ENCODE data around the gene FAM124A. TPM values are rescaled to one million over a fixed set of nuclear protein-coding genes. Genes with fewer than 3 reads are reported as not detected.

Gene FAM124A
- total and polyA plus RNA-seq, 2 of the 8 experiments (the other 6 are each of a cell fraction or from before 2014, with no cell fraction given), result 40.7 to 49.9 TPM

DNA sequence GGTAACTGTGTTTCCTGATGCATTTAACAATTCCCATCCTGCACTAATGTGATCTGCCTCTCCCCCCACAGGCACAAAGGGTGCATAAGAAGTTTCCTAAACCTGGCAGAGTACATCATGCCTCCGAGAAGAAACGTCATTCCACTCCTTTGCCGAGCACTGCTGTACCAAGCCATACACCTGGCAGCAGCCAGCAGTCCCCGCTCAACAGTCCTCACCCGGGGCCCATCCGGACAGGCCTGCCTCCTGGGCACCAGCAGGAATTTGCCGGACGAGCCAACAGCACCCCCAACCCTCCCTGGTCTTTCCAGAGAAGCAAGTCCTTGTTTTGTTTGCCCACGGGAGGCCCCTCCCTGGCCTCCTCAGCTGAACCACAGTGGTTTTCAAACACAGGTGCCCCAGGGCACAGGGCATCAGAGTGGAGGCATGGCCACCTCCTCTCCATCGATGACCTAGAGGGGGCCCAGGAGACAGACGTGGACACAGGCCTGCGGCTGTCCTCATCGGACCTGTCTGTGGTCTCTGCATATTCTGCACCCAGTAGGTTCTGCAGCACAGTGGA lies 58.3 kb downstream of the FAM124A start:
- CTCF ChIA-PET (ENCODE audit: partially characterized antibody), result interaction anchor here (1.0 to 1.7 kb wide), 5 partner anchors 12 to 196 kb away, joined by 3 to 6 read pairs (median 3); no protein-coding TSS in a partner anchor
- TF ChIP-seq RAD21 (IDR thresholded peaks at IDR 0.05 in 1 of 2, conservative IDR thresholded peaks at IDR 0.05 in 1 of 2; ENCODE audit: low read depth in 2 of 2, low read length in 2 of 2) (no peak), SRF (IDR thresholded peaks at IDR 0.05; ENCODE audit: low read depth, low read length) (no peak), ZNF274 (IDR thresholded peaks at IDR 0.05; ENCODE audit: borderline replicate concordance, extremely low read depth, low read length) (no peak), KDM4A (IDR thresholded peaks at IDR 0.05; ENCODE audit: low read depth, low read length, severe bottlenecking) (no peak), SIRT6 (IDR thresholded peaks at IDR 0.05; ENCODE audit: low read length) (no peak), HDAC2 (IDR thresholded peaks at IDR 0.05; ENCODE audit: borderline replicate concordance in 1 of 2, low read depth in 2 of 2, low read length in 2 of 2) (no peak), POLR2A (IDR thresholded peaks at IDR 0.05; ENCODE audit: control extremely low read depth in 1 of 2, low read depth in 2 of 2, low read length in 2 of 2) (no peak), PHF8 (conservative IDR thresholded peaks at IDR 0.05; ENCODE audit: low read depth, low read length) (no peak), SAP30 (IDR thresholded peaks at IDR 0.05; ENCODE audit: insufficient read depth, insufficient replicate concordance, low read length) (no peak), SP1 (IDR thresholded peaks at IDR 0.05; ENCODE audit: low read depth, low read length) (no peak), EGR1 (IDR thresholded peaks at IDR 0.05; ENCODE audit: borderline replicate concordance, low read depth, low read length) (no peak)
- TF ChIP-seq, protein P1, sequence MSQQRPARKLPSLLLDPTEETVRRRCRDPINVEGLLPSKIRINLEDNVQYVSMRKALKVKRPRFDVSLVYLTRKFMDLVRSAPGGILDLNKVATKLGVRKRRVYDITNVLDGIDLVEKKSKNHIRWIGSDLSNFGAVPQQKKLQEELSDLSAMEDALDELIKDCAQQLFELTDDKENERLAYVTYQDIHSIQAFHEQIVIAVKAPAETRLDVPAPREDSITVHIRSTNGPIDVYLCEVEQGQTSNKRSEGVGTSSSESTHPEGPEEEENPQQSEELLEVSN (IDR thresholded peaks at IDR 0.05), result no peak

More for the DNA sequence above, 58.3 kb downstream of the FAM124A start:
- no peaks in the 10 kb centered on the region for H3K79me2 ChIP-seq (ENCODE audit: control insufficient read depth in 1 of 2, insufficient read depth in 2 of 2, low read length in 2 of 2)
- H4K20me1 ChIP-seq (replicated peaks in 1 of 2; ENCODE audit: control insufficient read depth in 1 of 2, insufficient read depth in 2 of 2, low read length in 2 of 2), result peaks cover 0 to 1% of the 10 kb centered on the region in 2 experiments
- H3K4me2 ChIP-seq (ENCODE audit: insufficient read depth in 1 of 2, low read depth in 2 of 2, low read length in 2 of 2), result no peak overlapping the region
- no peak overlapping the region for H2BK15ac ChIP-seq (ENCODE audit: low read length)
- H3K18ac ChIP-seq (ENCODE audit: extremely low read depth, low read length), result 0 out of 2 replicates have a peak overlapping the region, but pooled peaks have one; percentile 6
- H2BK20ac ChIP-seq (ENCODE audit: low read length), result no peak overlapping the region
- H3K27me3 ChIP-seq (replicated peaks in 1 of 4; ENCODE audit: control insufficient read depth in 3 of 4, extremely low read depth in 1 of 4, insufficient read depth in 3 of 4, low read length in 3 of 4), result no peaks in the 10 kb centered on the region
- no peak overlapping the region for H3K4me3 ChIP-seq (ENCODE audit: extremely low read depth in 1 of 4, insufficient read depth in 2 of 4, low read depth in 3 of 4, low read length in 4 of 4)
- no peak for DNase-seq (ENCODE audit: low read depth in 1 of 2, low spot score in 2 of 2)
- H3K36me3 ChIP-seq (ENCODE audit: control insufficient read depth in 2 of 4, insufficient read depth in 4 of 4, low read length in 3 of 4), result peaks cover 11 to 50% (median 19%) of the 10 kb centered on the region in 4 experiments
- H3K79me1 ChIP-seq (ENCODE audit: low read depth, low read length), result 0 out of 2 replicates have a peak, but pooled peaks cover 2% of the 10 kb centered on the region
- H3K14ac ChIP-seq (ENCODE audit: insufficient read length), result no peak overlapping the region
- no peaks in the 10 kb centered on the region for H3K9me3 ChIP-seq (ENCODE audit: insufficient read depth in 2 of 2, low read depth in 1 of 2, low read length in 1 of 2)
- WGBS, 2 experiments (ENCODE audit: extremely low coverage in 1 of 2, insufficient coverage in 1 of 2, insufficient read length in 1 of 2, insufficient replicate concordance in 2 of 2, low coverage in 1 of 2, low lambda C conversion rate in 2 of 2, missing lambda C conversion rate in 1 of 2), result 92% methylated on average over 10 of the region's 13 CpGs; no CpG with 5 or more reads in 1 of the 2 experiments
- no peak overlapping the region for H3K4ac ChIP-seq (replicated peaks; ENCODE audit: insufficient read length, low read depth, low read length)
- no peak overlapping the region for H2BK12ac ChIP-seq (ENCODE audit: low read depth, low read length)
- H3K56ac ChIP-seq (replicated peaks; ENCODE audit: insufficient read length, low read depth, low read length), result no peak overlapping the region
- no peak overlapping the region for H4K5ac ChIP-seq (ENCODE audit: insufficient read length, low read depth, low read length)
- no peak overlapping the region for H3K9ac ChIP-seq (replicated peaks in 1 of 4; ENCODE audit: extremely low read depth in 1 of 4, low read depth in 3 of 4, low read length in 3 of 4)
- no peak for FAIRE-seq
- POLR2A ChIA-PET (ENCODE audit: partially characterized antibody), result interaction anchor here (0.7 to 4.2 kb wide), 6 partner anchors 13 to 146 kb away, joined by 3 to 19 read pairs (median 4); no protein-coding TSS in a partner anchor
- no peak overlapping the region for H2BK120ac ChIP-seq (replicated peaks; ENCODE audit: low read depth, low read length)
- H2AFZ ChIP-seq (ENCODE audit: low read length), result no peak overlapping the region
- no peak overlapping the region for H3K23ac ChIP-seq (ENCODE audit: insufficient read length)
- H2AK5ac ChIP-seq (ENCODE audit: low read depth, low read length), result no peak overlapping the region
- H3K27ac ChIP-seq (ENCODE audit: low read depth, low read length), result no peak overlapping the region; the same call in 1 of the 2 replicates
- 0 out of 2 replicates have a peak overlapping the region, but pooled peaks have one; percentile 45 for H2BK5ac ChIP-seq (ENCODE audit: low read depth, low read length)
- peaks cover 1 to 6% (median 3%) of the 10 kb centered on the region in 4 experiments; a peak in 5 of 7 replicates for H3K4me1 ChIP-seq (replicated peaks in 1 of 4; ENCODE audit: control insufficient read depth in 3 of 4, insufficient read depth in 4 of 4, low read length in 3 of 4)
- H4K91ac ChIP-seq (replicated peaks; ENCODE audit: insufficient read length, low read length), result no peak overlapping the region
- H3K23me2 ChIP-seq (ENCODE audit: low read depth, low read length), result no peaks in the 10 kb centered on the region
- H4K8ac ChIP-seq (ENCODE audit: extremely low read depth, insufficient read depth, low read length), result no peak overlapping the region; the same call in 1 of the 2 replicates

Data from H1 (cell line).